H1 (cell line): ENCODE measurements around the gene DDC. TPM values are rescaled to one million over a fixed set of nuclear protein-coding genes. Genes with fewer than 3 reads are reported as not detected.

Experiments
- JUN ChIP-seq: IDR thresholded peaks from 2 replicates; pipeline ENCODE4 v1.6.1; 2011; ENCODE audit warnings: low read depth, mild to moderate bottlenecking, improper control_type of control experiment, low read length
- SUZ12 ChIP-seq: fragments of 200-600 bp; sonication (generic); IDR thresholded peaks from 2 replicates; pipeline ENCODE4 v1.6.1; 2012; ENCODE audit warnings: mild to moderate bottlenecking, inconsistent platforms, low read length, moderate library complexity, mixed read lengths
- polyA plus RNA-seq, 7 experiments: library from polyadenylated mRNA; depleted of rRNA in 3 of 7; stranded (reverse) in 5 of 7; unstranded in 2 of 7; fragments of >200 nt in 5 of 7; fragments of 200-250 nt in 2 of 7; gene quantifications; 1 replicate in 5 of 7; 2 replicates in 1 of 7; 4 replicates in 1 of 7; pipeline versions ENCODE4 v1.2.1 to v1.2.3, GENCODE V29; 2011 to 2013; ENCODE audit warnings: missing spikeins in 2 of 7, mixed read lengths in 2 of 7
- total RNA-seq: library from RNA; stranded (reverse); fragmentation: NEBNext Ultra II Directional; extraction: Animal tissue kit (Norgen Biotek cat#: 25700); gene quantifications from 2 replicates; pipeline ENCODE4 v1.2.1, GENCODE V29; 2021

DDC gene
- total and polyA plus RNA-seq, 2 of the 8 experiments (the other 6 are each of a cell fraction or from before 2014, with no cell fraction given), result 0.05 TPM; not detected in 1

- TF ChIP-seq SUZ12 (no peak), JUN (no peak)
- TF ChIP-seq, all 59 proteins: peak for 0
Observed at GRCh38 chr7:50509459-50509858, 55.7 kb downstream of the DDC start (continued).
